SKM-1 (cell line): Measurements from ENCODE around the gene CCN6.
"Not testable (repeated sequence)": the region's sequence is repeated elsewhere in the genome, so short reads cannot be mapped to it uniquely, and the experiment has no call there.

Experiments
- DNase-seq: peaks from one replicate; lab custom pipeline; 2025; ENCODE audit not compliant: unreplicated experiment; lab: John Stamatoyannopoulos, UW

CCN6 gene

DNA sequence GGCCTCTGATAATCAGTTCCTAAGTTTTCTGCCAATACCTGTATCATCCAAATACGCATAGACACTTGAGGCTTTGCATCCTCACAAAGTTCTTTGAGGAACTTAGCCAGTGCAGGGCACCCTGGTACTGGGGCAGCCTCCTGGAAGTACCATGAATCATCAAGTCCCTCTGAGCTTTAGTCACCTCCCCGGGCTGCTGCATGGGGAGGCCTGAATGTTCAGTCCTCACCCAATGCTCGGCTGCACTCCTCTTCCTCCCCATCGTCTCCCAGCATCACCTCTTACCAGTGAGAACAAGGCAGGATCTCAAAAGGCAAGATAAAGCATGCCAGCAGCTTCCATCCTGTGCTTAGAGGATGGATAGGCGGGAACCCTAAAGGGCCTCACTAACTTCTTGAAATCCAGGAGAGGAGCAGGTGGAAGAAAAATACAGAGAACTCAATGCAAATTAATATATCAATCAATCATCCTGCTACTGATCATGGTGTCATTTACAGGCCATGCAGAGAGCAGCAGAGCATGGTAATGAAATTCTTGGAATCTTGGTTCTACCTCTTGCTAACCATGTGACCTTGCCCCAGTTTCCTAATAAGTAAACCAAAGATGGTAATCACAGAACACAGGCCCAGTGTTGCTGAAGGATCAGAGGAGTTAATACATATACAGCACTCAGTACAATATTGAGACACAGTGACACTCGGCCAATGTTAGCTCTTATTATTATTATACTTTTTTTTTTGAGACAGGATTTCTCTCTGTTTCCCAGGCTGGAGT is 4.7 kb upstream of the CCN6 start:
- no peak for DNase-seq

DNA sequence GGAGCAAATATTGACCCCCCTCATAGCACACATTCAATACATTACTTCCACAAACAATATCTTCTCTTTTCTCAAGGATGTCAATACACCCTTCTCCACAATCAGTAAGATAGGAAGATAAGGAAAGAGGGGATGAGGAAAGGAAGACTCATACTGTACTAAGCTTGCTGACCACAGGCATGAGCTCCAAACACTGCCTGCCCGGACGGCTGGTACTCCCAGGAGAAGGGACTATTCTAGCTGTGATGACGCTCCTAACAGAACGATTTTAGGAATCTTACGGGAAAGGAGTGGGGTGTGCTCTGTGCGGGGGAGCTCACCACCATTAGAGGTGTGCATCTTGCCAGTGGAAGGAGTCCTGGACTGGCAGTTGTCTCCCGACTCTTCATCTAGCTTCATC is 3.9 kb upstream of the CCN6 start:
- DNase-seq, result no peak

DNA sequence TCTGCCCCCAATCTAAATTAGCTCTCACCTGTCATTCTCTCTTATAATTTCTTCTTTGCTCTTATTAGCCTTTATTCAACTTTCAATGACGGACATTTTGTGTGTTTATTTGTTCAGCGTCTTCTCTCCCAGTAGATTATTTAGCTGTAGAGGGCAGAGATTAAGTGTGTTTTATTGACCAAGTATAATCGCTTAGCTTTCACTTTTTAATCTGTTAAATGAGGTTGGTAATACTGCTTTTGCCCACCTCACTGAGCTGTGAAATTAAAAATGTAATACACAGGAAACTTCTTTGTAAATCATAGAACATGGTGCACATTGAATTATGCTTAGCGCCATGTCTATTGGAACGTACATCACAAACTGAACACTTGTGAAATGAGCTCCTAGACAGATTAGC is 3.5 kb upstream of the CCN6 start:
- DNase-seq, result no peak

DNA sequence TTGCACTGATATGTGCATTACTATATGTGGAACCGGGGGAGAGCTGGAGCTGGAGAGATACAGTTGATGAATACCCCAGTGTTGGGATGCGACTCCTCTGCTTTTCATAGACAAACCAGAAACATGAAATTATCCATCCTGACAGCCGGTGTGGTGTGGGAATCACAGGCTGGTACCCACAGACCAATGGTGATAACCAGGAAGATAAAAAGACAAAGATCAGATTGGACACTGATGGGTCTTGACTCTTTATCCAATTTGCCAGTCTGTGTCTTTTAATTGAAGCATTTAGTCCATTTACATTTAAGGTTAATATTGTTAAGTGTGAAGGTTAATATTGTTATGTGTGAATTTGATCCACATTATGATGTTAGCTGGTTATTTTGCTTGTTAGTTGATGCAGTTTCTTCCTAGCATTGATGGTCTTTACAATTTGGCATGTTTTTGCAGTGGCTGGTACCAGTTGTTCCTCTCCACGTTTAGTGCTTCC is 2.6 kb upstream of the CCN6 start:
- DNase-seq, result not testable (repeated sequence)

DNA sequence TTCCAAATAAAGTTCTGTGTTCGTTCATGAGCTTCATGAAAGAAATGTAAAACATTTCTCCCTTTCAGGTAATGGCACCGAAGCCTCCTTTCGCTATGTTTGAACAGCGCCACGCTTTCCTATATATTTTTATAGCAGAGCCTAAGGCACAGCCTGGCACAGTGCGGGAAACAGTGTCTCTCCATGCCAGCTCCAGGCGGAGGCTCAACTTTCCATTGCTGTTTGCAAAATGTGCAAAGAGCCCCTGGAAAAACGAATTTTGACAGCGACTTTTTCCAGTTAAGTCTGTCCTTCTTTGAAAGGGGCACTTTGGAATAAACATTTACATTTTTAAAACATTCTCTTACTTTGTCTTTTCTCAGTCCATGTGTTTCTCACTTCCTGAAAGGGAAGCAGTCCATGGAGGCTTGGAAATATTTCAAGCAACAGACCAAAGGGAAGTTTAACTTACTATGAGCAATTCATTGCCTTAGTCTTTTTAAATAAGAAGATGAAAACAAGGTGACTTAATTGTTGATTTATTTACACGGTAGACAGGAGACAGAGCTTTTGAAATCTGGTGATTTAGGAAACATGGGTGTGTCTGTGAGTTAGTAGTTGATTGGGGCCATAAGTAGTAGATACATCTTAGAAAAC is 769 bp downstream of the CCN6 start:
- no peak for DNase-seq

DNA sequence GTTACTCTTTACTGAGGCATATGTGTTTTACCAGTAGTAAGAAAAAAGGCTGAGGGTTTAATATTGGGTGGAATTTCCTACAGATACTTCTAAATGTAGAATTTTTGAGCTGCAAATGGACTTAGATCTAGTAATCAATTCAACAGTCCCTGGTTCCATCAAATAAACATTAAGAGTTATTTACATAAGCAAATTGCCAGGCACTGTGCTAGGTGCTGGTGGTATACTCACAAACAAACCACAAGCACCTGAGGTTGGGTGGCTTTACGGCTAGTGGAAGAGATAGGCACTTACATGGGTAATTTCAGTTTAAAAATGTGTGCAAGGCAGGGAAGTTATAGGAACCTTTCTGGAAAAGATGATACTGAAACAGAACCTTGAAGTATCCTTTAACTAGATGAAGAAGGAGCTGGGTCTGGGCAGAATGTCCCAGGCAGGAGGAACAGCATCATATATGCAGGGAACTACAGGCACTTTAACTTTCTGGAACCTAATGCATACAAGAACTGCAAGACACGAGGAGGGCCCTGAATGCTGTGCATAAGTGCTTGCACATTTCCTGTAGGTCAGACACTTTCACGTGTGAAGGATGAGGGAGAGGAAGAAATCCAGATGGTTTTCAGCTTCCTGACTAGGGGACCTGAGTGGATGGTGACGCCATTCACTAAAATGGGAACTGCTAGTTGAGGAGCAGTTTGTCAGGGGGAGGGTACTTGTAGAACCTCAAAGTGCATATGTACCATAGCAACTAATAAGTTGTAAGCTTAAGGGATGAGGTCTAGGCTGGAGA is 4.5 kb downstream of the CCN6 start:
- no peak for DNase-seq

DNA sequence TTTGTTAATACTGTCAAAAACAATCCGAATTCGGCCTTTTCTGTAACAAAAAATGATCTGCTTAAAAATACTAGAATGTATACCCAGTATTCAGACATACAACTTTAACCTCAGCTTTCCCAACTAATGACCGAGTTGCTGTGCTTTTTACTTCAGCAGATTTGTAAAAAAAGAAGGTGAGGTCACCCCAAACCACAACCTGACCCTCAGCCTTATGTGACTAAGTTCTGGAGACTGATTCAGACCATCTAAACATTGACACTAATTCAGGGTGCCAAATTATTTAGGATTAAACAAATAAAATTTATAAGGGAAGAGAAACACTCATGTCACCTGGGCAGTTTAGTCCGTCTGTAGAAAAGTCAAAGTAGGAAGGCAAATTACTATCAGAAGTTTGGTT is 7.7 kb downstream of the CCN6 start:
- DNase-seq, result no peak

DNA sequence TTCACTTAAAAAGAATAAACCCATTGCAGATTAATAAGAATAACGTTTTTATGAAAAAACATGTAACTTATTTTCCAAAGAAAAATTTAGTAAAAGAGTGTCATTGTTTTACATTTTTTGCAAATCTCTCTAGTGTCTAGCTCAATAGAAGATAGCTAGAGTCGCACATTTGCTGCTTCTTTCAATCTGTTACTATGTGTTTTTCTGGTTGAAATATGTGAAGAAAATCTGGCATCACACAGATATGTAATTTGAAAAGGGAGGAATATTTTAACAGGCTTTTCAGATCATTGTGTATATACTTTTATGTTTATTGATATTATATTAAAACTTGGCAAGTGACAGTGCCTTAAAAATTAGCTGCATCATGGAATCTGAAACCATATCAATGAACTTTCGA is 9.1 kb downstream of the CCN6 start:
- DNase-seq, result no peak

DNA sequence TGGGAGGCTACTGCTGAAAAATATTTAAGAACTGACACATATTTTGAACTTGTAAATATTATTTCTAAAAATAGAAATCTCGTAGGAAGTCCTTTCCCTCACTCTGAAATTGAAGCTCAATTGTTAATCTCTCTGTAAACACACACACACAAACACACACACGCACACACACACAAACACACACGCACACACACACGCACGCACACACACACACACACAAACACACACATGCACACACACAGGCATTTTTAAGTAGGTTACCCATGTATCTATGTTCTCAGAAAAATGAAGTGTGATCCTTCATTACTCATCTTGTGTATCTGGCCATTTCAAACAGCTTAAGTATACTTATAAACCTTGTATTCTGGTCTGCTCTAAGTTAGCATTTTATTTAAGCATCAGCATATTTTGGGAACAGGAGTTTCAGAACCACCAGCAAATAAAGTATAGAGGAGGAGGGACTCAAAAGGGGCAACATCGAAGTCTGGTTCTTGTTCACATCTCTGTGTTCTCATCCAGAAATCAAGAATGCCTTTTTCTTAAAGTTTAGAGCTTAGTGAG is 11.6 kb downstream of the CCN6 start:
- no peak for DNase-seq

DNA sequence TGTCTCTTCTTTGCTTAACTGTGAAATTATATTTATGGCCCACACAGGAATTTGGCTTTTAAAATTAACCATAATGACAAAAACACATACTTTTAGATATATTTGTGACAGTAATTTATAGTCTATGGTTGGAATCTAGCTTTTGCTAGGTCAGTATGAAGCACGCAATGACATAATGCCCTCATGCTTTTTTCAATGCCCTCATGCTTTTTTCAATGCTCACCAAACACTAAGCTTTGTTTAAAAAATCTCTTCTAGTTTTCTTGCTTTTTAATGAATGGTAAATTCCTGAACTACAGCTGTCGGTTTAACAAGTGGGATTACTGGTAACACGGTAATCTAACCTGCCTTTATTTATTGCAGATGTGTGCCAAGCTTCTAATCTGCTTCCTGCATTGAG is 12.7 kb downstream of the CCN6 start:
- DNase-seq, result no peak

DNA sequence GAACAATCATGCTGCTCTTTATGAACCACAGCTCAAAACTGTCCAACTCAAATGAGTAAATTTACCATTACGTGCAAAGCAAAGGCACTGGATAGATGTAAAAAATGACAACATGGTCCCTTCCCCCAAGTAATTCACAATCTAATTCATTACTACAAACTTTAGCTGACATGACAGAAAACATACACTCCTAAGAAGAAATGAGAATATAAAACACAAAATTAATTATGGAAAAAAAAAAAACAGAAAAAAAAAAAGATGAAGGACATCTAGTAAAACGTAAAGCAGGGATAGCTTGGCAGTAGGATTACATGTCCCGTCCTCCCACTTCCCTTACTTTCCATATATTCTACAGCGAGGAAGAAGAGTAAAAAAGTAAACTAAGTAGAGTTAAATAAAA is 27.7 kb downstream of the CCN6 start:
- no peak for DNase-seq

DNA sequence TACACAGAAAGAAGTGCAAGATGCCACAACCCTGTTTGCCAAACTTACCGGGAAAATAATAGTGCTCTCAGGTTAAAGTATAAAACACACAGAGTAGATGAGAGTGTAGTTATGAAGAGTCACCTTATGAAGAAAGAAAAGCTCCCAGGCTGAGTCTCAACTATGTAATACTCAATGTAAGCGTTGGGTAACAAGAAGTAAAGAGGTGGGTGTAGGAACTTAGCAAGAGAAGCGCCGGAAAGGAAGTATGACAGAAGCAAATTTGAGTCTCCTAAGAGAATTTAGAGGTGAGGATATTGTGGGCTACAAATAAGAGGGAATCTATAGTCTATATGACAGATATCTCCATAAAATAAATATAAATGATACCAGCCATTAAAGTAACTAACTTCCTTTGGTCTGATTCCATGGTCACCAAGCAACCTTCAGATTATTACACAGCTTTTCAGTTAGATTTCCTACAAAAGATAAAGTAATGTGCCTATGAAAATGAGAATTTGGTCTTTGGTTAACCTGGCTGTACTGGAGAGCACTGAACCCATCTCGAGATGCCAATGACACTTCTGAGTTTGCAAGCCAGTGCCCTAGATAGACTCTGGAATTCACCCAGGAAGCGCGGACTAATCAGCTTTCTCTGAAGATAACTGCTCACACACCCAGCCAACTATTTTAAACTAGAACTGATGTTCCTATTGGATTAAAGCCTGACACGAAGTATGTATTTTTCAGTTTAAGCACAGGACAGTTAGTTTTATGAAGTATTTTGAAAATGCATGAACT is 31.6 kb downstream of the CCN6 start:
- no peak for DNase-seq

DNA sequence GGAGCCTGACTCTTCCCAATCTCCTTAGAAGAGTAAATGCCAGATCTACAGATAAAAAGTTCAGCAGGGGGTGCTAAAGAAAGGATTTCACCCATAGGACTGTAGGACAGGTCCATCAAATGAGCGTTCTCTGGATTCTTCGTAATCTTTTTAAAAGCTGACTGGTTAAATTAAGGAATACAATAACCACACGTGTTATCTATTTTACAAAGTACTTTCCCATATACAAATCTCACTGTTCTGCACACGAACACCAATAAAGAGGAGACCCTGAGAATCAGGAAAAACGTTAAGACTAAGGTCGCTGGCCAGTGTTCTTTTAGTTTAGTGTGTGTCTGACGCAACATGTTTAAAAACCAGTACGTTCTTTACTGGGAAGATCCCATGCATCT is 32.8 kb downstream of the CCN6 start:
- peak; percentile 34 for DNase-seq

DNA sequence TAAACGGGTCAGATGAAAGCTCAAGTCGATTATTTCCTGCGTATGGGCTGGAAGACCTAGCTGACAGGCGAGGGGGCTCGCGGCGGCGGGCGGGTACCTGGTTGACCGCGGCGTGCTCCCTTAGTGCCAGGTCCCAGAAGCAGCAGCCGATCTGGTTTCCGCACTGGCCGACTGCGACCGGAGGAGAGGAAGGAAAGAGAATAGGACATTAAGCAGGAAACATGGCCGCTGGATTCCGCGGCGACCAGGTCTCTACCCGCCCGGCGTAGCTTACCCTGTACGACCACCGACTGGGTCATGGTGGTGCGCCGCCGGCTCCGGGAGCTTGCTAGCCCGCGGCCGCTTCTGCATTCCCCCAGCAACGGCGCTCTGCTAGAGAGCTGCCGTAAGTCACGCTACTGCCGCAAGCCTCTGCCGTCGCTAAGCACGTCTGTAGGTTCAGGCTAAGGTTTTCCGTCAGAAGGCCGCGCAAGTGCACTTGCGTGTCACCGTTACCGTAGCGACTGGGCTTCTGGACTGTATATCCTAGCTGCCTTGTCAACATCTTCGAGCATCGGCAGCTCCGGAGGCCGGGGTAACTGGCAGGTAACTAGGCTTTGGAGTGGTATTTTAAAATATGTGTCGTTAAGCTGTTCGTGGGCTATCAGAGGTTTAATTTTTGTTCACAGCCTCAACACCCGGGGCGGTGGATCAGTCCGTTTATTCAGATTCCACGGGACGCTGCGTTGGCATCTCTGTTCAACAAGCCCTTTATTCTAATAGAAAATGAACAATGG is 33.4 kb downstream of the CCN6 start, which contains the start of the genes FAM229B and TUBE1:
FAM229B (plus strand) TSS at position 456 of the 776 bp plus-strand sequence. CDS start 11,693 bp downstream, outside the sequence.
TUBE1 (minus strand) TSS at position 347 of the 776 bp plus-strand sequence; CDS start at position 299, 48 bp downstream.
- peak; percentile 95 for DNase-seq

DNA sequence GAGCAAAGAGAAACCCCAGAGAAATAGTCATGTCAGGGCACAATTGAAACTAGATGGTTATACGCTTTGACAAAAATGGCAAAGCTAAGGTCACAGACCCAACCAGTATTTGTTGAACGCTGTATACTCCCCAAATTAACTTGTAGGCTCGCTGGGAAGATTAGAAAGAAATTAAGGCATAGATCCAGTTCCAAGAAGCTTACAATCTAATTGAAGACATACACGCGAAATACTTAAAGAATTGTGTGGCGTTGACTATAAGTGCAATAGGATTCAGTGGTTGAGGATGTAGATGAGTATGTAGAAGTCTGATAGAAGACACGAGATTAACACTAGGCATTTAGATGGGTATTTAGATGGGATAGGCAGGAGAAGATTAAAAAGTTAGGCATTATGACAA is 34.0 kb downstream of the CCN6 start:
- DNase-seq, result no peak

DNA sequence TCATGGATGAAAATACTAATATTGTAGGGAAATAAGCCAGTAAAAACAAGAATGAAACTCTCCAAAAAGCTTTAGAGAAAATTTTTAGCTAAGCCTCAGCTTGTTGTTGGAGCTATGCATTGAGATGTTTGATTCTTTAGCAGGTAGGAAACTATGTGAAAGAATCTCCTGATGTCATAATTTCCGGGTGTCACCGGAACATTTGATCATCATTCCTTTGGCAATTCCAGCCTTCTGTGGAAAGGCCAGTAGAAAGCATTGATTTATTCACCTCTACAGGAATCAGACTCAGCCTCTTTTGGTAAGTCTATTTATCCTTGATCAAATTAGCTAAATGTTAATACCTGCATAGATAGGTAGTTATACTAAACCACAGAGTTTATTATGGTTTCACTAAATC is 43.0 kb downstream of the CCN6 start:
- DNase-seq, result no peak

DNA sequence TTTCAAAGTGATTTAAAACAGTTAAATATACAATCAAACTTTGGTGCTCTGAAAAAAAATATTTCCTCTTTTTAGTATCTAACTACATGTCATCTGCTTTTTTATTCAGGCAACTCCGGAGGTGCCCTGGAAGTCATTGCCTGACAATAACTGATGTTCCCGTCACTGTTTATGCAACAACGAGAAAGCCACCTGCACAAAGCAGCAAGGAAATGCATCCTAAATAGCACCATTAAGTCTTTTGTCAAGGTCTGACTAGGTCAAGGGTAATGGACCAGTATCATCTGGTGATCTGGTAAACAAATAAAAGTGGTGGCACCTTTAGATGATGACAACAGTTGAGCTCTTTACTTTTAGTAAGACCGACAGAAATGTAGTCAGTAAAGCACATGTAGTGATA is 46.7 kb downstream of the CCN6 start:
- no peak for DNase-seq

DNA sequence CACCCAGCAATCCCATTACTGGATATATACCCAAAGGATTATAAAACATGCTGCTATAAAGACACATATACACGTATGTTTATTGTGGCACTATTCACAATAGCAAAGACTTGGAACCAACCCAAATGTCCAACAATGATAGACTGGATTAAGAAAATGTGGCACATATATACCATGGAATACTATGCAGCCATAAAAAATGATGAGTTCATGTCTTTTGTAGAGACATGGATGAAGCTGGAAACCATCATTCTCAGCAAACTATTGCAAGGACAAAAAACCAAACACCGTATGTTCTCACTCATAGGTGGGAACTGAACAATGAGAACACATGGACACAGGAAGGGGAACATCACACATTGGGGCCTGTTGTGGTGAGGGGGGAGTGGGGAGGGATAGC is 52.1 kb downstream of the CCN6 start:
- not testable (repeated sequence) for DNase-seq

DNA sequence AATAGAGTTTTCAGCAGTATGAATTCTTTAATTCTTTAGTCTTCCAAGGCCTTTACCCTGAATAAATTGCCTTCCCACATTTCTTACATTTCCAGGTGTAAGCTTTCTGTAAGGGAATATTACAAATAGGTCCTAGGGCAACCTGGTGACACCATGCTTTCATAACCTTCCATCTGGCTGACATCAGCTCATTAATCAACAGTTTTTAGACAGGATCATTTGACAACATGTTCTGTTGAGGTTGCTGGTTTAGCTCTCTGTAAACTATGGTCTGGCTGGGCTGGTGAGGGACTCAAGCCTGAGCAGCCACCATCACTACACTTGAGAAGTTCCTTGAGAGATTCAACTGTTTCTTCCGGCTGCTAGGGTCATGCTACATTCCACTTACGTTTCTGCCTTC is 52.7 kb downstream of the CCN6 start:
- no peak for DNase-seq

DNA sequence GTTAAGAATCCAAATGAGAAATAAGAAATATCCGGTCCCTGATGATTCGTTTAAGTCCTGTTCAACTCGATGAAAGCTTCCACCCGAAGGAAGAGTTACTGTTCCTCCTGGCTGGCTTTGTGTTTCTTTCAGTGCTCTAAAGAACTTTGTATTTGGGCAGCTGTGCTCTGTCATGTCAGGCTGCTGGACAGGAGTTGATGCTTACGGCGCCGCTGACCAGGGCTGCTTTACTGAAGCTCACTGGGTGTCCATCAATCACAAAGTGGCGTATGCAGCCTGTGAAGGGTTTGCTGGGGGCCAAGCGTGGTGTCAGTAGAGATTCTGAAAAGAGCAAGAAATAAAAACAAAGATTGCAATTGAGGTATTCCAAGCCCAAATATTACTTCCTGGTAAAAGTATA is 55.4 kb downstream of the CCN6 start:
- no peak for DNase-seq
